GM23248 (cell line): ENCODE results near the gene CDC14A. TPM values are rescaled to one million over a fixed set of nuclear protein-coding genes. Genes with fewer than 3 reads are reported as not detected.

ENCODE experiments used
- DNase-seq: peaks from one replicate; pipeline ENCODE4 v3.0.0-alpha.2; 2015
- H2AFZ ChIP-seq: fragments of 200-600 bp; sonication (generic); 2 replicates; pipeline ENCODE4 v1.6.1; 2016; ENCODE audit warnings: antibody characterized with exemption
- H3F3A ChIP-seq: fragments of 200-600 bp; sonication (generic); 2 replicates; pipeline ENCODE4 v1.6.1; 2016; ENCODE audit warnings: mild to moderate bottlenecking, antibody characterized with exemption, mixed run types; ENCODE audit not compliant: insufficient read depth
- H3K27ac ChIP-seq: fragments of 200-600 bp; sonication (generic); 2 replicates; pipeline ENCODE4 v1.5.1; 2016; ENCODE audit warnings: mild to moderate bottlenecking
- H3K27me3 ChIP-seq: fragments of 200-600 bp; sonication (generic); replicated peaks from 2 replicates; pipeline ENCODE4 v1.6.1; 2016; ENCODE audit warnings: mild to moderate bottlenecking; ENCODE audit not compliant: insufficient read depth
- H3K36me3 ChIP-seq: fragments of 200-600 bp; sonication (generic); 2 replicates; pipeline ENCODE4 v1.6.1; 2016; ENCODE audit warnings: low read depth, mild to moderate bottlenecking
- H3K4me1 ChIP-seq: fragments of 200-600 bp; sonication (generic); 2 replicates; pipeline ENCODE4 v1.6.1; 2016; ENCODE audit warnings: mild to moderate bottlenecking; ENCODE audit not compliant: insufficient read depth
- H3K4me2 ChIP-seq: fragments of 200-600 bp; sonication (generic); one replicate; pipeline ENCODE4 v1.6.1; 2016; ENCODE audit warnings: mild to moderate bottlenecking; ENCODE audit not compliant: unreplicated experiment
- H3K4me3 ChIP-seq: fragments of 200-600 bp; sonication (generic); 2 replicates; pipeline ENCODE4 v1.5.1; 2016; ENCODE audit warnings: mild to moderate bottlenecking
- H3K79me2 ChIP-seq: fragments of 200-600 bp; sonication (generic); 2 replicates; pipeline ENCODE4 v1.6.1; 2016; ENCODE audit warnings: mild to moderate bottlenecking; ENCODE audit not compliant: insufficient read depth
- H3K9ac ChIP-seq: fragments of 200-600 bp; sonication (generic); 2 replicates; pipeline ENCODE4 v1.6.1; 2016; ENCODE audit warnings: mild to moderate bottlenecking
- H3K9me2 ChIP-seq: fragments of 200-600 bp; sonication (generic); 2 replicates; pipeline ENCODE4 v1.6.1; 2016; ENCODE audit warnings: mixed run types, mild to moderate bottlenecking, moderate library complexity; ENCODE audit not compliant: insufficient read depth
- H3K9me3 ChIP-seq: fragments of 200-600 bp; sonication (generic); one replicate; pipeline ENCODE4 v1.6.1; 2017; ENCODE audit warnings: low read depth
- H4K20me1 ChIP-seq: fragments of 200-600 bp; sonication (generic); 2 replicates; pipeline ENCODE4 v1.6.0; 2016; ENCODE audit not compliant: insufficient read depth
- EZH2 ChIP-seq: fragments of 200-600 bp; sonication (generic); IDR thresholded peaks from 2 replicates; pipeline ENCODE4 v1.6.1; 2018; ENCODE audit warnings: antibody characterized with exemption, mild to moderate bottlenecking; ENCODE audit not compliant: insufficient read depth, poor library complexity, severe bottlenecking
- EZH2phosphoT487 ChIP-seq: fragments of 200-600 bp; sonication (generic); IDR thresholded peaks from 2 replicates; pipeline ENCODE4 v1.6.1; 2018; ENCODE audit warnings: antibody characterized with exemption, moderate library complexity, mild to moderate bottlenecking, low read depth; ENCODE audit not compliant: insufficient read depth
- WGBS, 2 experiments: methylation state at CpG; one replicate each; pipeline ENCODE4 v1.1.6; 2015 to 2017; ENCODE audit warnings: low lambda C conversion rate in 2 of 2, low coverage in 1 of 2; ENCODE audit errors: missing lambda C conversion rate in 2 of 2; 5-methylcytosine and 5-hydroxymethylcytosine counted together
- in situ Hi-C: fragments of 300-500 bp; cut with MboI; formaldehyde crosslinking; loops from 2 replicates; pipeline ENCODE4 v1.15.0; 2020
- polyA plus RNA-seq: library from polyadenylated mRNA; unstranded; fragments of >200 nt; fragmentation: Nextera tagmentation; extraction: Ambion mirVana; gene quantifications from 2 replicates; pipeline ENCODE4 v1.2.1, GENCODE V29; 2016
- total RNA-seq: library from RNA; depleted of rRNA; stranded (reverse); fragments of >200 nt; shearing (Covaris generic); gene quantifications from 2 replicates; pipeline ENCODE4 v1.2.3, GENCODE V29; 2014

CDC14A gene
- total and polyA plus RNA-seq, 2 experiments from 2014 or later: 1.5 to 1.8 TPM

- Histone ChIP-seq H3K4me2 (no peak overlapping the region), H3K9ac (no peak overlapping the region), H3K4me3 (no peak overlapping the region), H3K4me1 (no peaks in the 10 kb centered on the region), H3F3A (0 out of 2 replicates have a peak, but pooled peaks cover 13% of the 10 kb centered on the region), H3K9me3 (no peaks in the 10 kb centered on the region), H2AFZ (no peak overlapping the region), H3K79me2 (no peaks in the 10 kb centered on the region), H3K27ac (no peak overlapping the region), H3K36me3 (no peaks in the 10 kb centered on the region), H3K27me3 (no peaks in the 10 kb centered on the region), H3K9me2 (no peaks in the 10 kb centered on the region), H4K20me1 (no peaks in the 10 kb centered on the region)
- no peak for DNase-seq
- WGBS, 2 experiments: 84 to 90% methylated on average over 5 of the region's 5 CpGs
- in situ Hi-C loops: no loop called here
- TF ChIP-seq EZH2 (no peak), EZH2phosphoT487 (no peak)
Observed at GRCh38 chr1:100347009-100347966, 5.0 kb upstream of the CDC14A start.

GRCh38 chr1:100348549-100349144 is 3.7 kb upstream of the CDC14A start:
- in situ Hi-C loops: no loop called here
- no peak for TF ChIP-seq EZH2phosphoT487
- no peak for TF ChIP-seq EZH2
- no peak overlapping the region for H3K9ac ChIP-seq
- H3K4me2 ChIP-seq: no peak overlapping the region
- H3K27ac ChIP-seq: no peak overlapping the region
- no peak overlapping the region for H2AFZ ChIP-seq
- no peaks in the 10 kb centered on the region for H3K79me2 ChIP-seq
- peaks cover 3% of the 10 kb centered on the region for H3K4me1 ChIP-seq
- H3K4me3 ChIP-seq: no peak overlapping the region
- no peak for DNase-seq
- no peaks in the 10 kb centered on the region for H4K20me1 ChIP-seq
- H3K9me2 ChIP-seq: no peaks in the 10 kb centered on the region
- H3K27me3 ChIP-seq: no peaks in the 10 kb centered on the region
- no peaks in the 10 kb centered on the region for H3K9me3 ChIP-seq
- H3K36me3 ChIP-seq: no peaks in the 10 kb centered on the region
- WGBS, 2 experiments: 86 to 93% methylated on average over 9 of the region's 9 CpGs
- peaks cover 14% of the 10 kb centered on the region; the same call in 1 of the 2 replicates for H3F3A ChIP-seq

GRCh38 chr1:100349246-100349645 is 3.1 kb upstream of the CDC14A start:
- Histone ChIP-seq H3K27me3 (no peaks in the 10 kb centered on the region), H4K20me1 (no peaks in the 10 kb centered on the region), H3K79me2 (no peaks in the 10 kb centered on the region), H3K4me3 (no peak overlapping the region), H3K4me2 (no peak overlapping the region), H3K4me1 (peaks cover 9% of the 10 kb centered on the region), H3K9ac (no peak overlapping the region), H3F3A (peaks cover 16% of the 10 kb centered on the region; the same call in 1 of the 2 replicates), H3K27ac (no peak overlapping the region), H2AFZ (no peak overlapping the region), H3K9me2 (no peaks in the 10 kb centered on the region), H3K36me3 (no peaks in the 10 kb centered on the region), H3K9me3 (no peaks in the 10 kb centered on the region)
- no peak for DNase-seq
- no peak for TF ChIP-seq EZH2phosphoT487
- TF ChIP-seq EZH2: no peak
- in situ Hi-C loops: no loop called here
- WGBS, 2 experiments: 75 to 76% methylated on average over 4 of the region's 4 CpGs

- TF ChIP-seq EZH2phosphoT487 (no peak), EZH2 (no peak)
- Histone ChIP-seq H3F3A (peaks cover 16% of the 10 kb centered on the region; the same call in 1 of the 2 replicates), H3K9me3 (no peaks in the 10 kb centered on the region), H3K36me3 (no peaks in the 10 kb centered on the region), H3K9me2 (no peaks in the 10 kb centered on the region), H2AFZ (peak overlapping the region; percentile 99), H3K27me3 (no peaks in the 10 kb centered on the region), H3K4me1 (peaks cover 9% of the 10 kb centered on the region), H3K9ac (peak overlapping the region; percentile 79), H4K20me1 (no peaks in the 10 kb centered on the region), H3K4me3 (peak overlapping the region; percentile 92), H3K79me2 (no peaks in the 10 kb centered on the region), H3K4me2 (peak overlapping the region; percentile 96), H3K27ac (peak overlapping the region; percentile 79)
- no peak for DNase-seq
- in situ Hi-C loops: no loop called here
- WGBS, 2 experiments: 90 to 96% methylated on average over 10 of the region's 10 CpGs
Observed at GRCh38 chr1:100350787-100351094, 1.6 kb upstream of the CDC14A start.
